GM21367 (cell line): ENCODE data around the gene HORMAD2.

Experiments
- ATAC-seq: cut with Tn5 transposase; IDR thresholded peaks from one replicate; pipeline ENCODE4 v1.9.1; 2021; ENCODE audit not compliant: unreplicated experiment

Gene HORMAD2

DNA sequence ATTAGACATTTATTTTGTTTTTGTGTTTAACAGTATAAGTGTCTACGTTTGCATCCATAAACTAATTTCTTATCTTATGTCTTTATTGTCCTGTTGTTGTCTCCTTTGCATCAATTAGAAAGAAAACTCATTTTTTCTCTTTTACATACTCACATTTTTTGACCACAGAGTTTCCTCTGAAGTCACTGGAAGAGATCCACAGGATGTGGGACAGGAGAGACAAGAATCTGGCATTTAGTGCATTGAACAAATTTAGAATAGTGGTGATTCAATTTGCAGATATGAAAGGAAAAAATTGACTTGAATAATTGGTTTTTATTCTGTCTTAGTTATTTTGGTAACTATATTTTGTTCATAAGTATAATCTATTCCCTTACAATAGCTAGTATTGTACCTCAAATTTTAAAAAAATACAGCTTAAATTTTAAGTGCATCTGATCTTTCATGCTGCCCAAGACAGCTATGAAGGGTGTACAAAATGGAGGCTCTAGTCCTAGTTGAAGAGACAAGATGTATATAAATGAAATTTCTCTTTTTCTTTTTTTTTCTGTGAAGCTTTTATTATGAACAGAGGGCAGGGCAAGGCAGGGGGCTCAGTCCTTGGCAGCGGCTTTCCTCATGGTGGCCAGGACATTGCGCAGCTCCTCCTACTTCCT, 24.4 kb downstream of the HORMAD2 start:
- ATAC-seq = no peak

DNA sequence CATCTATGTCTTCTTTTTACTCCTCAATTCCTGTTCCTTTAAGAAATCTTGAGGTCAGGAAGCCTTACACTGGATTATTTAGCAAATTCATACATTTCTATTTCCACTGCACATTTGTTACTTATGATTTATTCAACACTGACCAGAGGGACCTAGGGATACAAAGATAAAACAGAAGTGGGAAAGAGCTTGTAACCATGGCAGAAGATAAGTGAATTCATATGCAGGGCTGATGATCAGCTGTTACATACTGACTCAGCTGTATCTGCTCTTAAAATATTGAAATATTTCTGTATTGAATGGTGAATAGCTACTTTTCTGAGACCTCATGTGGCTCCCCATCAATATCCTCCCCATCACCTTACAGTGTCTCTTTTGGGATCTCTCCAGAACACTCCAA, 25.2 kb downstream of the HORMAD2 start:
- no peak for ATAC-seq

DNA sequence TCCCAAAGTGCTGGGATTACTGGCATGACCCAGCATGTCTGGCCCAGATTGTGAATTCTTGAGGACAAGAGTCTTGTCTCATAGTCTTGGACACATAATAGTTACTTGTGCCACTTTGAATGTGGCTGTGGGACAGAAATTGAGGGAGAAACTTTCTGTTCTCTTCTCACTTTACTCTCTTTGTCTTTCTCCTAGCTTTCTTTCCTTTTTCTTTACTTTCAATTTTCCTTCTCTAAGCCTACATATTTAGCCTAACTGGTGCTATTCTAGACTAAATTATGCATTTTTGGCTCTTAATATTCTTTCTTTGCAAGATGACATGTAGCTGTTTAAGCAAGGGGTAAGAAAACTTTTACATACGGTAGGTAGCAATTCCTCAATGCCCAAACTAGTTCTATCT, 33.2 kb downstream of the HORMAD2 start:
- ATAC-seq = no peak

DNA sequence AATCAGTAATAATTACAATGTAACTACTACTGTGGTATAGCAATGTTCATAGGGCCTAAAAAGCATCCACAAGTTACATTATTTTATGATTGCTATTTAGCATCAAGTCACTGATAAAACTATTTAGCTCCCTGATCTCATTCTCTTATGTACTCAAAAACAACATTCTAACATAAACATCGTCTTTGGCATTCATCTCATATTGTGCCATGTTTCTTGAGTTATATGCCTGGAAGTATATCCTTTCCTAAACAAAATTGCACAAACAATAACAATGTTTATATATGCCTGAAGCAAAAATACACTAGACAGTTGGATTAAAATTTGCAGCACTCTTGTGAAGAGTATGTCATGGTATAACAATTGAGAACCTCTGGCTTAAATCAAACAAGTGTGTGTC, 34.1 kb downstream of the HORMAD2 start:
- ATAC-seq = no peak

DNA sequence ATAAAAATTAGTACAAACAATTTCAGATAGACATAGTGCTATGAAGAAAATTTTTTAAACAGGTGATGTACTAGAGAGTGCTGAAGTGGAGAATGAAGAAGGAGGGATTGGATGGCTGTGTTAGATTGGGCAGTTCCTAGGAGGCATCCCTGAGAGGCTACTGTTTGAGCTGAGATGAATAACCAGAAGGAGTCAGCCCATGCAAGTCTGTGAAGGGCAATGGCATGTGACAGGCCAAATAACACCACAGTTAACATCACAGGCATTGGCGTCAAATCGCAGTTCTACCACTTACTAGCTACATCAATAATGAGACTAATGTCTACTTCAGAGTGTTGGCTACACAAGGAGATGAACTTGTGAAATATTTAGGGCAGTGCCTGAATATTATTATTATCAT, 35.4 kb downstream of the HORMAD2 start:
- no peak for ATAC-seq

DNA sequence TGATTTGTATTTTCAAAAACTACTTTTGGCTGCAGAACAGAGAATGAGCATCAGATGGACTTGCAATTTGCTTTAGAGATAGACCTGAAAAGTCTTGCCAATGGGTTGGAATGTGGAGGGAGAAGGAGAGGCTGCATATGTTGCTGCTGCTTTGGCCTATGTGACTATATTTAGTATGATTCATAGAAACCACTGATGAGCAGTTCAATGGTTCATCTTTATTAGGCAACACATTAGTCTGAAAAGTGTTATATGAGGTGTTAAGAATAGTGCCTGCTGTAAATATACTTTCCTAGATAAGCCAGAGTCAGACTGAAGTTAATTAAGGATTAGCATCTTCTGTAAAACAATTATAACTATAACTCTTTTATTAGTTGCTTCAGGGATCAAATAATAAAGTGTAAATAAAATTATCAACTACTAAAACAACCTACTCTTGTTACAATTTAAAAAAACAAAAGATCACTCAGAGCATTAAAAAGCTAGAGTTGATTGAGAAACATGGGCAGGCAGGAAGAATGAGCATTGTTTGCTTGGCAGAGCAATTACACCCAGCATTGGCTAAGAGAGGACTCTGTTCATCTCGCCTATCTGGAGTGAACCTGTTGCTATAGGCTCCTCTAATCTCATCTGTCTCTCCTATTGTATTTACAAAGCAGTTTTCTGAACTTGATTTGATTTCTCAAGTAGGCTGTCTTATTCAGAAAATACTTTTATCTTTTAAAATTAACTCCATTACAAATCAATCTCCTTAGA, 36.3 kb downstream of the HORMAD2 start:
- ATAC-seq = no peak

DNA sequence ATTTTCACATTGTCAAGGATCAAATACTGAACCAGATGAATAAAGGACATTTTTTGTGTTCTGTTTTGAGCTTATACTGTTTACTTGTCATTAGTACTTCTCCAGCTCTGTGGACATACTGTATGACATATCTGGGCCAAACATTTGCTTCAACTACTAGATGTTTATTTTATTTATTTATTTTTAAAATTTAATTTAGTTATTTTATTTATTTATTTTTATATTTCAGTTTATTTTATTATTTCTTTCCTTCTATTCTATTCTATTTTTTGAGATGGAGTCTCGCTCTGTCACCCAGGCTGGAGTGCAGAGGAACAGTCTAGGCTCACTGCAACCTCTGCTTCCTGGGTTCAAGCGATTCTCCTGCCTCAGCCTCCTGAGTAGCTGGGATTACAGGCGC, 37.0 kb downstream of the HORMAD2 start:
- no peak for ATAC-seq

DNA sequence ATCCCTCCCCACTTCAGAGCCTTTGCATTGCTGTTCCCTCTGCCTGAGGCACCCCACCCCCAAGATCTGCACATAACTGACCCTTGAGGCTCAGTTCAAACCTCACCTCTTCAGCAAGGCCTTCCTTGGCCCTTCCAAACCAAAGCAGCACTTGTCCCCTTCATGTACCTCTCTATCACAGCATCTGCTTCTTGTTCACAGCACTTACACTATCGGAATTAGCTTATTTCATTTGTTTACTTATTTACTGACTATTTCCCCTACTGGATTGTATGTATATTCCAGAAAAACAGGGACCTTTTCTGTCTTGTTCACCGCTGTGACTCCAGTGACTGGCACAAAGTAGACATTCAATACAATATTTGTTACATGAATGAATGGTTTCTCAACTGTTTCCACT, 38.0 kb downstream of the HORMAD2 start:
- no peak for ATAC-seq

DNA sequence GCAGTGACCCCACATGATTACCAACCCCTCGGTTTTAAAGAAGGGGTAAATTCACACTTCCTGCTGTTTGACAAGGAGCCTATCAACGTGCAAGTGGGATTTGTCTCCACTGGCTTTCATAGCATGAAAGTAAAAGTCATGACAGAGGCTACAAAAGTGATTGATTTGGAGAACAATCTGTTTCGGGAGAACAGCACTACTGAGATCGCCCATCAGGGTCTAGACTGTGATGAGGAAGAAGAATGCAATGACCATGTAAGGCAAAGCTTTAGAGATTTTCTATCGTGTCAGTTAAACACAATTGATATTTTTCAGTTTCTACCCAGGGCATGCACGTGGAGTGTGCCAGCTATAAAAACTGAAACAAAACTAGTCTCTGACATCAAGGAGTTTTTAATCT, 41.7 kb downstream of the HORMAD2 start:
- ATAC-seq = no peak

DNA sequence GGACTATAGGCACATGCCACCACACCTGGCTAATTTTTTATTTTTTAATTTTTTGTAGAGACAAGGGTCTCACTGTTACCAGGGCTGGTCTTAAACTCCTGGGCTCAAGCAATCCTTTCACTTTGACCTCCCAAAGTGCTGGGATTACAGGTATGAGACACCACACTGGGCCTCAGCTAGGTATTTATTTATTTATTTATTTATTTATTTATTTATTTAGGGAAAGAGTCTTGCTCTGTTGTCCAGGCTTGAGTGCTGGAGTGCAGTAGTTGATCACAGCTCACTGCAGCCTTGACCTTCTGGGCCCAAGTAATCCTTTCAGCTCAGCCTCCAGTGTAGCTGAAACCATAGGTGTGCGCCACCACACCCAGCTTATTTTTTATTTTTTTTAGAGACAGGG, 43.2 kb downstream of the HORMAD2 start:
- no peak for ATAC-seq

DNA sequence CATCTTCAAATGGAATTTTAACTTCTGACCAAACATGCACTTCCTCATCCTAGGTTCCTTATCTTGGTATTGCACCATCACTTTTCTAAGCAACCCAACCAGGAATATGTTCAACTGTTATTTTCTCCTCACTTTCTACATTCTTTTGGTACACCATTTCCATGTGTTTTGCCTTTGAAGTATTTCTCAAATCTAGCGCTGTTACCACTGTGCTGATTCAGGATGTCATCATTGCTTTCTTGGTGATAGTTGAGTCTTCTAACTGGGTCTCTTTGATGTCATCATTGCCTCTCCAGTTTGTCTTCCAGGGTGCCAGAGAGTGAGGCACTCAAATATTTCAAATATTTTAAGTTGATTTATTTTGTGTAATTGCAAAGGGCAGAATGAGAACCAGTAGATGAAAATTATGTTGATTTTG, 47.5 kb downstream of the HORMAD2 start:
- no peak for ATAC-seq

DNA sequence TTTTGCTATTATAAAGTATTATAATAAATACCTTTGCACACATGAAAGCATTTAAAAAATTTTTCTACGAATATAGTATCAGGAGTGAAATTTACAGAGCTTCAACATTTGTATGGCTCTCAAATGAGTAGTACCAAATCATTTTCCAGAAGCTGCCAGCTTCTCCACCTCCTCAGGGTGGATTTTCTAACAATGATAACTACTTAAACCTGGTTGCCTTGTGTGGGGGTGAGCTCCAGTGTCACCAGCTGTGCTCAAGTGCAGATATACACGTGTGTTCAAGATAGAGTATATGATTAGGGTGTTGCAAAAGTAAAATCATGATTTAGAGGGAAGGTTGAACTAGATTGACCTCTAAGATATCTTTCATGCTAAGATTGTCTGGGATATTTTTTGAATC, 48.2 kb downstream of the HORMAD2 start:
- no peak for ATAC-seq

DNA sequence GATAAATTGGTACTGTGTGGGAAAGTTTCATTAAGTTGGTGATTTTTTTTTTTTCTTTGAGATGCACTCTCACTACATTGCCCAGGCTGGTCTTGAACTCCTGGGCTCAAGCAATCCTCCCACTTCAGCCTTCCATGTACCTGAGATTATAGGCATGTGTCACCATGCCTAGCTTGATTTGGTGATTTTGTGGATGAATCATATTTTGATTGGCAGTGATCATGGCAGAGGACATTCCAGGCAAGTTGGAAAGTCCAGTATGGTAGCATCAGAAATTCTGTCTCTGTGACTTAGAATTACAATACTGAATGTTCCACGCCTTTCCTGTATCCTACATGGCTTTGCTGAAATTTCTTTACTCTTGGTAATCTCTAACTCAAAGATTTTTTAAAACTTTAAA, 49.4 kb downstream of the HORMAD2 start:
- no peak for ATAC-seq

DNA sequence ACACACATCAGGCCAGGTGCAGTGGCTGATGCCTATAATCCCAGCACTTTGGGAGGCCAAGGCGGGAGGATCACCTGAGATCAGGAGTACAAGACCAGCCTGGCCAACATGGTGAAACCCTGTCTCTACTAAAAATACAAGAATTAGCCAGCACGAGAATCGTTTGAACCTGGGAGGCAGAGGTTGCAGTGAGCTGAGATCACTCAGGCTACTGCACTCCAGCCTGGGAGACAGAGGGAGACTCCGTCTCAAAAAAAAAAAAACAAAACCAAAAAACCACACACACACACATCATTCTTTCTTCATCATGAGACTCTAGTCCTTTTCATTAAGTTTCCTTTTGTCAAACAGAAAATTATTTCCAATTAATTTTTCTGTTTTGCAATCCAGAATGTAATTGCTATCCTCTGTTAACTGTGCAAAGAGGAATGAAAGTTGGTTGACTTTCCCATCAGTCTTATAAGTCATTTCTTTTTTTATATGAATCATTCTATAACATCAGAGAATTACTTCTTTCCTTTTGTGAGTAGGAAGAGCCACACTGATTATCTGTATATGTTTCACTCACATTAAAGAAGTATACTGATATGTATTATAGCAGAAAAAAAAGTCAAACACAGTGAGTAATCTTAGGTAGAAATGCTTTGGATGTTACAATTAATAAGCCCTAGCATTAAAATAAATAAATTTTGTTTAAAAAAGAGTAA, 52.2 kb downstream of the HORMAD2 start:
- no peak for ATAC-seq

DNA sequence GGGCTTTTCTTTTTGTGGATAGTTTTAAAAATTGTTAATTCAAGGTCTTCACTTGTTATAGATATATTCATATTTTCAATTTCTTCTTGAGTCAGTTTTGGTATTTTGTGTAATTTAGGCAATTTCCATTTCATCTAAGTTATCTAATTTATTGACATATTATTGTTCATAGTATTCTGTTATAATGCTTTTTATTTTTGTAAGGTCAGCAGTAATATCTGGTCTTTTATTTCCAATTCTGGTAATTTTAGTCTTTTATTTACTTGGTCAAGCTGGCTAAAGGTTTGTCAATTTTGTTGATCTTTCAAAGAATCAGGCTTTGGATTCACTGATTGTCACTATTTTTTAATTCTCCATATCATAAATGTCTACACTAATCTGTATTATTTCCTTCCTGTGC, 60.1 kb downstream of the HORMAD2 start:
- ATAC-seq = no peak

DNA sequence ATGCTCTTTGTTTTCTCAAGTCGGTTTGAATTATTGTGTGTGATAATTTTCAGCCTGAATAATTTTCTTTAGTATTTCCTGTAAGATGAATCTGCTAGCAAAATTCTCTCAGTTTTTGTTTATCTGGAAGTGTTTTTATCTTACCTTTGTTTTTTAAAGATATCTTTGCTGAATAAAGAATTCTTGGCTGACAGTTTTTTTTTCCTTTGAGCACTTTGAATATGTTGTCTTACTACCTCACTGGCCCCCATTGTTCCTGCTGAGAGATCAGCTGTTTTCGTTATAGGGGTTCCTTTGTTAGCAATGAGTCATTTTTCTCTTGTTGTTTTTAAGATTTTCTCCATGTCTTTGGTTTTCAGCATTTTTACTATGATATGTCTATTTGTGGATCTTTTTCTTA, 63.0 kb downstream of the HORMAD2 start:
- no peak for ATAC-seq

DNA sequence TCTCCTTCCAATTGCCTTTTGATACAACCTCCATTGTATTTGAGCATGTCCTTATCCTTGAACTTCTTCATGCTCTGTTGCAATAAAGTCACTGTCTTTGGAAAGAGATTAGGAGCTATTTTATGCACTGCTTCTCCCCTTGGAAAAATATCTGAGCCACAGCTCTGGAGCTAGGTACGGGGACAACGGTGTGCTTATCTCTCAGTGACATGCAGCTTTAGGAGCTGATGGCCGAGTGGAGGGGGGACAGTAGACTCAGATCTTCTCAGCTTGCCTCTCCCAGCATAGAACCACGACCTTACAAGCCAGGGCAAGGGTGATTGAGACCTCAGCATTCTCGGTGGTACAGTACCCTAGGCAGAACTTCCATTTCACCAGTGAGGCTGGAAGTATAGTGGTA, 64.1 kb downstream of the HORMAD2 start:
- ATAC-seq = no peak

DNA sequence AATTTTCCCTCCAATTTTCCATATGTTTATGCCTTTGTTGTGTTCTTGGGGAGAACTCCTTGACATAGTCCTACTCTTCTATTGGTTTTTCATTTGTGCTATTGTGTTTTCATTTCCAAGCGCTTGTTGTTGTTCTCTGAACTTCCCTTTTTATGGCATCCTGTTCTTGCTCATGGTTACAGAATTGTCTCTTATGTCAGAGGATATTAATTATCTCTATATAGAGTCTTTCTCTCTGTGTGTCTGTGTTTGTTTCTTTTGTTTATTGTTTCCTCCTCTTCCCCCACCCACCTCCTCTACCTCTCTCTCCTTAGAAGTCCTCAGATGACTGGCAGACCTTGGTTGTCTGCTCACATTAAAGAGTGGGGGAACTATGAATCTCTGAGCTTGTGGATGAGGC, 69.9 kb downstream of the HORMAD2 start:
- no peak for ATAC-seq

DNA sequence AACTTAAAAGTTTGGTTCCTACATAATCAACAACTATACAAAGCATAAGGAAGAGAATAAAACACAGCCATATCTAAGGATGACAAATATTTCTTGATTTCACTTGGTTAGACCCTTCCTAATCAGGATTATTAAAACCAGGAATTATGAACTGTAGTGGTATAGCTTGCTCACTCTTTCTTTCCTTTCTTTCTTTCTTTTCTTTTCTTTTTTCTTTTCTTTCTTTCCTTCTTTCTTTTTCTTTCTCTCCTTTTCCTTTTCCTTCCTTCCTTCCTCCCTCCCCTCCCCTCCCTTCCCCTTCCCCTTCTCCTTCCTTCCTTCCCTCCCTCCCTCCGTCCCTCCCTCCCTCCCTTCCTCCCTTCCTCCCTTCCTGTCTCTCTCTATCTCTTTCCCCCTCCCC, 78.0 kb downstream of the HORMAD2 start:
- ATAC-seq = no peak

DNA sequence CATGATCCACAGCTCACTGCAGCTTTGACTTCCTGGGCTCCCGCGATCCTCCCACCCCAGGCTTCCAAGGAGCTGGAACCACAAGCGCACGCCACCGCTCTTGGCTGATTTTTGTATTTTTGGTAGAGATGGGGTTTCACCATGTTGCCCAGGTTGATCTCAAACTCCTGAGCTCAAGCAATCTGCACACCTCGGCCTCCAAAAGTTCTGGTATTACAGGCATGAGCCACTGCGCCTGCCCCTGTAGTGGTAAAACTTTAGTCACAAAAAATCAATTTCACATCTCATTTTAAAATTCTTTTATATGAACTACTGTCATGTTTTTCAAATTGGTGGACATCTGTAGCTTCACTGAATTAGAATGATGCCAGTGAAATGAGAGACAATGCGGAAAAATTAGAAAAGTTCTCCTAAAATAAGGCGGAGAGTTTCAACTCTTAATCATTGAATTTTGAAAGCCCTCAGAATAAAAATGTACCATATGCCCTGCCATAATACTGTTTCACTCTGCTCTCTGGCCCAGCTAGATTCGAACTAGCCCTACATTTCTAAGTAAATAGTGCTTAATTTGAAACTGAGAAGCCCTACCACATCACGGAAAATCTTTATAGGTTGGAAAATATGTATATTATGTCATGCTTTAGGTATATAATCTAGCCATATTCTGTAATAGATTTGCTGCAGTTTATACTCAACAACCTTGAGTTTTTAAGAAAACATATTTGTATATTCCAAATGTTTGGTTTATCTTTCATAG, 78.7 kb downstream of the HORMAD2 start:
- no peak for ATAC-seq

DNA sequence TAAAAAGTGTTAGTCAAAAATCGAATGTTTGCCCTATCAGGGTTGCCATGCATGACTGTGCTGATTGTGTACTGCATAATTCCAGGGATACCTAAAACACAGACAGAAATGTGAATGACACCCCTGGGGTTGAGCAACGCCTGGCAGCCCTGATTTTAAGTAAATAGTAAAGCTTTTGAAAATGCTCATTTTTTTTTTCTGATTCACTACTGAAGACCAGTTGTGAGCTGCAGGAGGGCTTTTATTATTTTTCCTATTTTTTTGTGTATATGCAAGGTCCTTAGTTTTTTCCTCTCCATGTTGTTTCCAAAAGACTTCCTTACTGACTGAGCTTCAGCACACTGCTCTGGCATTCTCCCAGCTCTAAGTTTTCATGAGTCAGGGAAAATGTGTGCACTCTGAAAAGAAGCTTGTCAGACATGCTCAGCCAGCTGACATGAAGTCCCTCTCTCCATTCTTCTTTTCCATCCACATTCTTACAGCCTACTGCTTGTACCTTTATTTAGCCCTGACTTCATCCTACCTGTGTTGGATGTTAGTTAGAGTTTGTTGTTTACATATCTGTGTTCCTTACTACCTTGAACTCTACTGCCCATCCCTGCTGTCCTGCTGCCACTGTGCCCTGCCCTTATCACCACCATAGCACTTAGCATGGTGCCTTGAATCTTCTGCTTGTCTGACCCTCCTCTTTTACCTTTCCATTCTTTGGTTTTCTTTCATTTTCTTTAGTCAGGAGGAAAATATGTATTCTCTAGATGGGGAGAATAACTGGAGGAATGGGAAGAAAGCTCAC, 79.5 kb downstream of the HORMAD2 start:
- ATAC-seq = no peak
